ENCODE measurements around the gene KCND1. TPM values are rescaled to one million over a fixed set of nuclear protein-coding genes. Genes with fewer than 3 reads are reported as not detected.

The KCND1 gene
- total RNA-seq (1 to 10 TPM in 1 of 10 donors, under 1 TPM in 9; 0.13 to 1.7 (median 0.32) TPM), polyA plus RNA-seq (under 1 TPM; 0.44 to 0.48 TPM)
- long read RNA-seq, donor 1 = 0 reads
- long read RNA-seq, donor 2 = 0 reads
- long read RNA-seq, donor 3 = 0 reads

GRCh38 chrX:48971249-48972219 lies at the start of gene KCND1:
KCND1 (minus strand) TSS chrX:48971844; CDS start chrX:48970271, 1,573 bp downstream.
- ATAC-seq = peak; percentile 36 to 66 (median 62)
- intact Hi-C loops (cut with DNase I) = loop anchor here in 2 of 10 donors (10.0 kb wide), 1 partner anchor 73 kb away; the partner anchor contains the start of gene TFE3 (in 2 of the 2)
- H3K36me3 ChIP-seq = peaks cover 0 to 28% (median 0%) of the 10 kb centered on the region in 9 donors
- peak within 1 kb of the TSS in 9 of 10 donors; percentile 21 to 50 (median 39) for H3K4me3 ChIP-seq
- TF ChIP-seq CTCF (IDR thresholded peaks at IDR 0.05) = no peak
- 2 to 4% methylated on average over 16 to 25 of the region's 28 CpGs for WGBS, 2 donors
- no peaks in the 10 kb centered on the region for H3K9me3 ChIP-seq
- peak; percentile 33 to 34 for DNase-seq
- peaks cover 0 to 11% (median 0%) of the 10 kb centered on the region in 7 donors for H3K27me3 ChIP-seq
- H3K4me1 ChIP-seq = peaks cover 0 to 12% (median 0%) of the 10 kb centered on the region in 9 donors
- peak within 1 kb of the TSS in 7 of 10 donors; percentile 15 to 58 (median 41) for H3K27ac ChIP-seq

GRCh38 chrX:49019599-49020249 lies 48.1 kb upstream of the KCND1 start:
- DNase-seq (no peak), ATAC-seq (no peak)
- TF ChIP-seq CTCF (IDR thresholded peaks at IDR 0.05) = no peak
- H3K36me3 ChIP-seq = peaks cover 0 to 5% (median 0%) of the 10 kb centered on the region in 9 donors
- no peaks in the 10 kb centered on the region for H3K27me3 ChIP-seq
- intact Hi-C loops (cut with DNase I) = no loop called here
- H3K9me3 ChIP-seq = no peaks in the 10 kb centered on the region
- H3K27ac ChIP-seq = no peak overlapping the region
- no peak overlapping the region for H3K4me3 ChIP-seq
- no peaks in the 10 kb centered on the region for H3K4me1 ChIP-seq
- WGBS, 2 donors = 89 to 90% methylated on average over 7 of the region's 7 CpGs

- no peak for ATAC-seq
These were observed 47.4 kb upstream of the KCND1 start for GRCh38 chrX:49019050-49019449.

More at GRCh38 chrX:49019050-49019449, 47.4 kb upstream of the KCND1 start:
- no peaks in the 10 kb centered on the region for H3K9me3 ChIP-seq
- no peak for DNase-seq
- H3K36me3 ChIP-seq = no peaks in the 10 kb centered on the region
- intact Hi-C loops (cut with DNase I) = no loop called here
- no peak overlapping the region for H3K4me3 ChIP-seq
- H3K4me1 ChIP-seq = no peaks in the 10 kb centered on the region
- H3K27ac ChIP-seq = no peak overlapping the region
- 97% methylated on average over 2 of the region's 2 CpGs for WGBS, 2 donors
- TF ChIP-seq CTCF (IDR thresholded peaks at IDR 0.05) = no peak
- H3K27me3 ChIP-seq = no peaks in the 10 kb centered on the region
